ENCODE data around the gene CYP19A1. TPM values are rescaled to one million over a fixed set of nuclear protein-coding genes. Genes with fewer than 3 reads are reported as not detected.
A peak's percentile ranks its signal among the peaks of the same experiment; 100 is the strongest.

The CYP19A1 gene
- total and polyA plus RNA-seq, 2 experiments from 2014 or later: 1.4 to 35.4 TPM

- no peaks in the 10 kb centered on the region for H3K79me2 ChIP-seq
- no peak overlapping the region for H3K27ac ChIP-seq
- 79% methylated on average over 6 of the region's 6 CpGs for WGBS (ENCODE audit: low lambda C conversion rate, missing lambda C conversion rate)
- no peak for DNase-seq (ENCODE audit: low spot score)
- H3K4me1 ChIP-seq (ENCODE audit: insufficient read depth): peaks cover 14% of the 10 kb centered on the region
- H3K9me2 ChIP-seq (replicated peaks; ENCODE audit: insufficient read depth): no peaks in the 10 kb centered on the region
- H3K36me3 ChIP-seq (replicated peaks; ENCODE audit: insufficient read depth, low read depth): no peaks in the 10 kb centered on the region
- TF ChIP-seq EZH2phosphoT487 (IDR thresholded peaks at IDR 0.05; ENCODE audit: low read depth, severe bottlenecking, unreplicated experiment) (no peak), EZH2 (IDR thresholded peaks at IDR 0.05; ENCODE audit: borderline replicate concordance) (no peak)
- TF ChIP-seq, protein P1, sequence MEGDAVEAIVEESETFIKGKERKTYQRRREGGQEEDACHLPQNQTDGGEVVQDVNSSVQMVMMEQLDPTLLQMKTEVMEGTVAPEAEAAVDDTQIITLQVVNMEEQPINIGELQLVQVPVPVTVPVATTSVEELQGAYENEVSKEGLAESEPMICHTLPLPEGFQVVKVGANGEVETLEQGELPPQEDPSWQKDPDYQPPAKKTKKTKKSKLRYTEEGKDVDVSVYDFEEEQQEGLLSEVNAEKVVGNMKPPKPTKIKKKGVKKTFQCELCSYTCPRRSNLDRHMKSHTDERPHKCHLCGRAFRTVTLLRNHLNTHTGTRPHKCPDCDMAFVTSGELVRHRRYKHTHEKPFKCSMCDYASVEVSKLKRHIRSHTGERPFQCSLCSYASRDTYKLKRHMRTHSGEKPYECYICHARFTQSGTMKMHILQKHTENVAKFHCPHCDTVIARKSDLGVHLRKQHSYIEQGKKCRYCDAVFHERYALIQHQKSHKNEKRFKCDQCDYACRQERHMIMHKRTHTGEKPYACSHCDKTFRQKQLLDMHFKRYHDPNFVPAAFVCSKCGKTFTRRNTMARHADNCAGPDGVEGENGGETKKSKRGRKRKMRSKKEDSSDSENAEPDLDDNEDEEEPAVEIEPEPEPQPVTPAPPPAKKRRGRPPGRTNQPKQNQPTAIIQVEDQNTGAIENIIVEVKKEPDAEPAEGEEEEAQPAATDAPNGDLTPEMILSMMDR (IDR thresholded peaks at IDR 0.05; ENCODE audit: poor library complexity): no peak
- H4K20me1 ChIP-seq (ENCODE audit: insufficient read depth, poor library complexity, severe bottlenecking): no peaks in the 10 kb centered on the region
- H3K27me3 ChIP-seq: no peaks in the 10 kb centered on the region
- no peak overlapping the region for H2AFZ ChIP-seq
- H3K4me3 ChIP-seq: no peak overlapping the region
- H3K9me3 ChIP-seq (ENCODE audit: low read depth): no peaks in the 10 kb centered on the region
- no peak overlapping the region for H3K4me2 ChIP-seq
Observed at GRCh38 chr15:51302480-51302879, 35.9 kb downstream of the CYP19A1 start.

- peak; percentile 33 for DNase-seq (ENCODE audit: low spot score)
- Histone ChIP-seq H3K9me2 (replicated peaks; ENCODE audit: insufficient read depth) (no peaks in the 10 kb centered on the region), H3K9me3 (ENCODE audit: low read depth) (no peaks in the 10 kb centered on the region), H3K27ac (no peak overlapping the region), H3K36me3 (replicated peaks; ENCODE audit: insufficient read depth, low read depth) (no peaks in the 10 kb centered on the region), H4K20me1 (ENCODE audit: insufficient read depth, poor library complexity, severe bottlenecking) (no peaks in the 10 kb centered on the region), H3K4me2 (no peak overlapping the region), H3K4me3 (no peak overlapping the region), H3K4me1 (ENCODE audit: insufficient read depth) (peaks cover 11% of the 10 kb centered on the region), H2AFZ (no peak overlapping the region), H3K27me3 (no peaks in the 10 kb centered on the region), H3K79me2 (no peaks in the 10 kb centered on the region)
- WGBS (ENCODE audit: low lambda C conversion rate, missing lambda C conversion rate): 86% methylated on average over 5 of the region's 5 CpGs
- TF ChIP-seq, protein P1 (IDR thresholded peaks at IDR 0.05; ENCODE audit: poor library complexity): no peak
- no peak for TF ChIP-seq EZH2phosphoT487 (IDR thresholded peaks at IDR 0.05; ENCODE audit: low read depth, severe bottlenecking, unreplicated experiment)
- no peak for TF ChIP-seq EZH2 (IDR thresholded peaks at IDR 0.05; ENCODE audit: borderline replicate concordance)
Observed at GRCh38 chr15:51299187-51300015, 39.0 kb downstream of the CYP19A1 start.

DNA sequence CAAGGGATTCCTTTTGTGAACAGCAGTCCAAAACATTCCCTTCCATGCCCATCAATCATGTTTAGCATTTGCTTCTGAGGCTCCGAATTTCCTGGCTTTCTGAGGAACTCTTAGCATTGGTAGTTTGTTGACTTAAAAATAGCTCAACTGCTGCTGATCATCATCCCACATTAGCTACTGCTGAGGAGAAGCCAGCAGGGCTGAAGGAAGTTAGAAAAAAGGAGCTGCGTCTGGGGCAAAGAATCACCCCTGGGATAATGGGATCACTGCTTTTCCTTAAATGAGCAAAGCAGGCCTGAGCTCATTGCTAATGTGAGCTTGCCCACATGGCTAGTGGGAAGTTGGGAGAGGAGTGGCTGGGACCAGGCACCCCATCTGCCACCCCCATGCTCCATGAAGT lies 39.8 kb downstream of the CYP19A1 start:
- Histone ChIP-seq H3K4me2 (no peak overlapping the region), H3K79me2 (no peaks in the 10 kb centered on the region), H4K20me1 (ENCODE audit: insufficient read depth, poor library complexity, severe bottlenecking) (no peaks in the 10 kb centered on the region), H3K4me1 (ENCODE audit: insufficient read depth) (peaks cover 3% of the 10 kb centered on the region), H2AFZ (no peak overlapping the region), H3K9me2 (replicated peaks; ENCODE audit: insufficient read depth) (no peaks in the 10 kb centered on the region), H3K27me3 (no peaks in the 10 kb centered on the region), H3K27ac (no peak overlapping the region), H3K4me3 (no peak overlapping the region), H3K36me3 (replicated peaks; ENCODE audit: insufficient read depth, low read depth) (no peaks in the 10 kb centered on the region), H3K9me3 (ENCODE audit: low read depth) (no peaks in the 10 kb centered on the region)
- 82% methylated on average over 2 of the region's 2 CpGs for WGBS (ENCODE audit: low lambda C conversion rate, missing lambda C conversion rate)
- DNase-seq (ENCODE audit: low spot score): no peak
- TF ChIP-seq EZH2phosphoT487 (IDR thresholded peaks at IDR 0.05; ENCODE audit: low read depth, severe bottlenecking, unreplicated experiment): no peak
- TF ChIP-seq, protein P1 (IDR thresholded peaks at IDR 0.05; ENCODE audit: poor library complexity): no peak
- no peak for TF ChIP-seq EZH2 (IDR thresholded peaks at IDR 0.05; ENCODE audit: borderline replicate concordance)
